ENCODE measurements around the gene INSR. TPM values are rescaled to one million over a fixed set of nuclear protein-coding genes. Genes with fewer than 3 reads are reported as not detected.
"Not testable (repeated sequence)": the region's sequence is repeated elsewhere in the genome, so short reads cannot be mapped to it uniquely, and the experiment has no call there.

INSR gene
- total and polyA plus RNA-seq, 9 donors: 7.9 to 17.9 (median 13.6) TPM

GRCh38 chr19:7211191-7211951, 82.8 kb downstream of the INSR start:
- no peak overlapping the region for H3K4me3 ChIP-seq (ENCODE audit: low read length)
- H3K27ac ChIP-seq (ENCODE audit: low read length): no peak overlapping the region
- no peak for DNase-seq
- no peaks in the 10 kb centered on the region for H3K36me3 ChIP-seq (ENCODE audit: control insufficient read depth, insufficient read depth, low read length)
- no peaks in the 10 kb centered on the region for H3K27me3 ChIP-seq (ENCODE audit: control insufficient read depth, insufficient read depth, low read length)
- peaks cover 6% of the 10 kb centered on the region for H3K4me1 ChIP-seq (ENCODE audit: control insufficient read depth, insufficient read depth, low read length)
- 65% methylated on average over 8 of the region's 21 CpGs for WGBS (ENCODE audit: insufficient coverage)
- no peaks in the 10 kb centered on the region for H3K9me3 ChIP-seq (replicated peaks; ENCODE audit: control insufficient read depth, low read depth, low read length)

DNA sequence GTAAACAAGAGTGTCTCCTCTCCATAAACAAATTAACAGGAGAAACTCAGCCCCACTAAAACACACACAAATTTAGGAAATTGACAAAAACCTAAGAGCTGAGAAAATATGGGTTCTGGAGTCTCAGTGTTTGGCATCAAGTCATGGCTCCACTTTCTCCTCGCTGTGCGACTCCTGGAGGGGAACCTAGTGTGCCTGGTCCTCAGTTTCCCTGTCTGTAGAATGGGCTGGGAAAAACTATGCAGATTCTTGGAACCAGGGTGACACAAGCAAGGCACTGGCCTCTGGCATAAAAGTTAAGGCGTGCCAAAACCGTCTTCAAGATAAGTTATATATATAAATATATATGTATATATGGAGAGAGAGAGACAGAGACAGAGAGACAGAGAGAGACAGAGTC, 83.9 kb downstream of the INSR start:
- Histone ChIP-seq H3K9me3 (replicated peaks; ENCODE audit: control insufficient read depth, low read depth, low read length) (no peaks in the 10 kb centered on the region), H3K36me3 (ENCODE audit: control insufficient read depth, insufficient read depth, low read length) (no peaks in the 10 kb centered on the region), H3K27ac (ENCODE audit: low read length) (no peak overlapping the region), H3K4me1 (ENCODE audit: control insufficient read depth, insufficient read depth, low read length) (peaks cover 6% of the 10 kb centered on the region), H3K27me3 (ENCODE audit: control insufficient read depth, insufficient read depth, low read length) (no peaks in the 10 kb centered on the region), H3K4me3 (ENCODE audit: low read length) (no peak overlapping the region)
- WGBS (ENCODE audit: insufficient coverage): 83% methylated on average over 2 of the region's 4 CpGs
- no peak for DNase-seq

DNA sequence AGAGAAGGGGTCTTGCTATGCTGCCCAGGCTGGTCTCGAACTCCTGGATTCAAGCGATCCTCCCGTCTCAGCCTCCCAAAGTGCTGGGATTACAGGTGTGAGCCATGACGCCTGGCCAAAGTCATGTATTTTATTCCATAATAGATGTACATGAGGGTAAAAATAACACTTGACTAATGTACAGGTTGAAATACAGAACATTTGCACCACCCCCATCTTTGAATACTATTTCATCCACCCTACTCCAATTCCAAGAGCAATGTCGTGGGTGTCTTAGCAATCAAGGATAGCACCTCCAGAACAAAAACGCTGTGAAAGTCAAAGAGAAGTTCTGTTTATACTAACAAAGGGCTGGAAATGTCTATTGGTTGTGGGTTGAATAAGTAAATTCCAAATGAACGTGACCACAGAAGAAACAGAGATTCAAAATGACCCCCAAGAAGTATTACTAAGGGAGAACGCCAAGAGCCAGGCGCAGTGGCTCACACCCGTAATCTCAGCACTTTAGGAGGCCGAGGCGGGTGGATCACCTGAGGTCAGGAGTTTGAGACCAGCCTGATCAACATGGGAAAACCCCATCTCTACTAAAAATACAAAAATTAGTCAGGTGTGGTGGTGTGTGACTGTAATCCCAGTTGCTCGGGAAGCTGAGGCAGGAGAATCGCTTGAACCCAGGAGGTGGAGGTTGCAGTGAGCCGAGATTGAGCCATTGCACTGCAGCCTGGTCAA, 84.5 kb downstream of the INSR start:
- not testable (repeated sequence) for H3K9me3 ChIP-seq (replicated peaks; ENCODE audit: control insufficient read depth, low read depth, low read length); H3K27me3 ChIP-seq (ENCODE audit: control insufficient read depth, insufficient read depth, low read length); H3K27ac ChIP-seq (ENCODE audit: low read length); DNase-seq; H3K36me3 ChIP-seq (ENCODE audit: control insufficient read depth, insufficient read depth, low read length); H3K4me3 ChIP-seq (ENCODE audit: low read length); H3K4me1 ChIP-seq (ENCODE audit: control insufficient read depth, insufficient read depth, low read length)
- WGBS (ENCODE audit: insufficient coverage): no CpG with 5 or more reads among the region's 15 CpGs

DNA sequence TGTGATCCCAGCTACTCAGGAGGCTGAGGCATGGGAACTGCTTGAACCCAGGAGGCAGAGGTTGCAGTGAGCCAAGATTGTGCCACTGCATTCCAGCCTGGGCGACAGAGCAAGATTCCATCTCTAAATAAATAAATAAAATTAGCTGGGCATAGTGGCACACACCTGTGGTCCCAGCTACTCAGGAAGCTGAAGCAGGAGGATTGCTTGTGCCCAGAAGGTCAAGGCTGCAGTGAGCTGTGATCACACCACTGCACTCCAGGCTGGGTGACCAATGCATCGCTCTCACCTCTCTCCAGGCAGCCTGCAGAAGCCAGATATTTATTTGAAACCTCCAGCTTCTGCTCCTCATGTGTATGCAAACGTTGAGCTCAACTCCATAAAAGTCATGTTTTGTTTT, 85.2 kb downstream of the INSR start:
- not testable (repeated sequence) for H3K36me3 ChIP-seq (ENCODE audit: control insufficient read depth, insufficient read depth, low read length); H3K4me1 ChIP-seq (ENCODE audit: control insufficient read depth, insufficient read depth, low read length); H3K9me3 ChIP-seq (replicated peaks; ENCODE audit: control insufficient read depth, low read depth, low read length); H3K27me3 ChIP-seq (ENCODE audit: control insufficient read depth, insufficient read depth, low read length); H3K4me3 ChIP-seq (ENCODE audit: low read length); H3K27ac ChIP-seq (ENCODE audit: low read length); DNase-seq
- WGBS (ENCODE audit: insufficient coverage): 100% methylated on average over 1 of the region's 3 CpGs

DNA sequence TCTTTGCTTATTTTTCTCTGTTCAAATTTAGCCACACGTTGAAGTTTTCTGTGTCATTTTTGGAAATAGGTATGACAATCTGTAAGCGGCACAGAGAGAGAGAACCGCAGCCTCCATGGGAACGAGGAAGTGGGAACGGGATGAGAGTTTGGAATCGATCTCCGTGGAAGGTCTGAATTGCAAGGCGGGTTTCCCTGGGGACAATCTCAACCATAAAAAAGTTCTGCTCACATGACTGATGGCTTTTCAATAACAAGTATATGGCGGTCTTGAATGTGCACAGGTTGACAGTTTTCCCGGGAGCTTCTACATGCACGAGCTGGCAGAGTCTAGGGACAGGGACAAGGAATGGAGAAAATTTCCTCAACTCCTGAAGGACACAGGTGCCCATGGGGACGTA, 90.9 kb downstream of the INSR start:
- Histone ChIP-seq H3K9me3 (replicated peaks; ENCODE audit: control insufficient read depth, low read depth, low read length) (no peaks in the 10 kb centered on the region), H3K27ac (ENCODE audit: low read length) (no peak overlapping the region), H3K27me3 (ENCODE audit: control insufficient read depth, insufficient read depth, low read length) (peaks cover 2% of the 10 kb centered on the region), H3K4me1 (ENCODE audit: control insufficient read depth, insufficient read depth, low read length) (peaks cover 5% of the 10 kb centered on the region), H3K4me3 (ENCODE audit: low read length) (no peak overlapping the region), H3K36me3 (ENCODE audit: control insufficient read depth, insufficient read depth, low read length) (no peaks in the 10 kb centered on the region)
- DNase-seq: no peak
- 72% methylated on average over 9 of the region's 12 CpGs for WGBS (ENCODE audit: insufficient coverage)

DNA sequence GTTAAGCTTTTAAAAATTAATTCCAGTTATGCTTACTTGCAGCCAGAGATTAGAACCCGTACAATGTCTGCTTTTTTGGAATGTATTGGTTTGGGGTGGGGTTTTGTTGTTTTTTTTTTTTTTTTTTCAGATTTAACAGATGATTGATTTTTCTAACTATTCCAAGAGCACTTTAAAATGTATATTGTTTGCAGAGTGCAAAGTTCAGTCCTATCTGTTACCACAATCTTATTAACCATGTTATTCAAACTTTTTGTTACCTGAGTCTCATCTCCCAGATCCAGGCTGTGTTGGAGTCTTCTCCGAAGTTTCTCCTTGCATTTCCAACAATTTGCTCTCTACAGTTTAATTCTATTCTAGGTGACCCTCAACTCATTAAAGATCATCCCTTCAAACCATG, 91.3 kb downstream of the INSR start:
- H3K9me3 ChIP-seq (replicated peaks; ENCODE audit: control insufficient read depth, low read depth, low read length): no peaks in the 10 kb centered on the region
- 75% methylated on average over 1 of the region's 2 CpGs for WGBS (ENCODE audit: insufficient coverage)
- no peak overlapping the region for H3K4me3 ChIP-seq (ENCODE audit: low read length)
- H3K4me1 ChIP-seq (ENCODE audit: control insufficient read depth, insufficient read depth, low read length): peaks cover 6% of the 10 kb centered on the region
- DNase-seq: no peak
- H3K36me3 ChIP-seq (ENCODE audit: control insufficient read depth, insufficient read depth, low read length): no peaks in the 10 kb centered on the region
- peaks cover 2% of the 10 kb centered on the region for H3K27me3 ChIP-seq (ENCODE audit: control insufficient read depth, insufficient read depth, low read length)
- no peak overlapping the region for H3K27ac ChIP-seq (ENCODE audit: low read length)

DNA sequence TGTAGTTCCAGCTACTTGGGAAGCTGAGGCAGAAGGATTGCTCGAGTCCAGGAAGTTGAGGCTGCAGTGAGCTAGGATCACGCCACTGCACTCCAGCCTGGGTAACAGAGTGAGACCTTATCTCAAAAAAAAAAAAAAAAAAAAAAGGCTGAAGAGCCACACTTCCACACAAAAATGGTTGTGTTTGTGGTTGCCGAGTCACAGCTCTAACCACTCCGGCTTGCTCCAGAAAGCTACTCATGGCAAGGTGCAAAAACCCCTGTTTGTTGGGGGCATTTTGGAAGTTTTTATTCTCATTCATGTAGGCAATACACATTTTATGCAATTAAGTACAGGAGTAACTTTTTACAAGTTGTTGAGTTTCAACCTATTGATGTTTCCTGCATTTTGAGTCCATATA, 93.5 kb downstream of the INSR start:
- no CpG with 5 or more reads among the region's 4 CpGs for WGBS (ENCODE audit: insufficient coverage)
- peaks cover 17% of the 10 kb centered on the region for H3K4me1 ChIP-seq (ENCODE audit: control insufficient read depth, insufficient read depth, low read length)
- no peak overlapping the region for H3K4me3 ChIP-seq (ENCODE audit: low read length)
- peaks cover 2% of the 10 kb centered on the region for H3K27me3 ChIP-seq (ENCODE audit: control insufficient read depth, insufficient read depth, low read length)
- H3K36me3 ChIP-seq (ENCODE audit: control insufficient read depth, insufficient read depth, low read length): no peaks in the 10 kb centered on the region
- H3K9me3 ChIP-seq (replicated peaks; ENCODE audit: control insufficient read depth, low read depth, low read length): no peaks in the 10 kb centered on the region
- no peak overlapping the region for H3K27ac ChIP-seq (ENCODE audit: low read length)
- DNase-seq: no peak

DNA sequence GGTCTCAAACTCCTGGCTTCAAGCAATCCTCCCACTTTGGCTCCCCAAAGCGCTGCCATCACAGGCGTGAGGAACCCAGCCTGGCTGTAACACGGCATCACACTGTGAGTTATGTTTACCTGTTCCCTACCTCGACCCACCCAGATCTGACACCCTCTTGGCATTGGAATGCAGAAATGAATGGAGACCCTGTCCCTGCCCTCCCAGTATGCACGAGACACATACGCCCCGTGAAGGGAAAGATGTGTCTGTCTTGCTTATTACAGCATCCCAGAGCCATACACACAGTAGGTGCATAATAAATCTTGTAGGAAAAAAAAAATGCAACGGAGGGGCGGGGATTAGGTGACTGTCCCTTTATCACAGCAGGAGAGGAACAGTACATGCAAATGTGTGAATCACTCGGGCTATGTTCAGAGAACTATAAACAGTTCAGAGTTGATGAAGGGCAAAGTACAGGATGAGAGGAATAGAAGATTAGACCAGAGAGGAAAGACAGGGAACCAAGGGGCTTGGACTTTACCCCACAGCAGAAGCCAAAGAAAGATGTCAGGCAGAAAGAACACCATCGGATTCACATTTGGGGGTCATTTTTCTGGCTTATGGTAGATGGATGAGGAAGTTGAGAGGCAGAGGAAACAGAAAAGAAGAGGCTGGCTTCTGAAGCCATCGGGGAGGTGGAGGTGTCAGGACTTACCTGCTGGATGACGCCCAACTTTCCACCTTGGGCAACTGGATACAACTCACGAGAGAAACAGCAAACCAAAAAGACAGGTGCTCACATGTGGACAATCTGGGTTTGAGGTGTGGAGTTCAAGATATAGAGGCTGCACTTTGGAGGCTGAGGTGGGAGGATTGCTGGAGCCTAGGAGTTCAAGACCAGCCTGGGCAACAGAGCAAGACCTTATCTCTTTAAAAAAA, 94.3 kb downstream of the INSR start:
- no peaks in the 10 kb centered on the region for H3K36me3 ChIP-seq (ENCODE audit: control insufficient read depth, insufficient read depth, low read length)
- H3K4me1 ChIP-seq (ENCODE audit: control insufficient read depth, insufficient read depth, low read length): peaks cover 17% of the 10 kb centered on the region
- H3K27ac ChIP-seq (ENCODE audit: low read length): no peak overlapping the region
- no peaks in the 10 kb centered on the region for H3K9me3 ChIP-seq (replicated peaks; ENCODE audit: control insufficient read depth, low read depth, low read length)
- H3K4me3 ChIP-seq (ENCODE audit: low read length): no peak overlapping the region
- peaks cover 2% of the 10 kb centered on the region for H3K27me3 ChIP-seq (ENCODE audit: control insufficient read depth, insufficient read depth, low read length)
- no peak for DNase-seq
- WGBS (ENCODE audit: insufficient coverage): 65% methylated on average over 9 of the region's 14 CpGs

DNA sequence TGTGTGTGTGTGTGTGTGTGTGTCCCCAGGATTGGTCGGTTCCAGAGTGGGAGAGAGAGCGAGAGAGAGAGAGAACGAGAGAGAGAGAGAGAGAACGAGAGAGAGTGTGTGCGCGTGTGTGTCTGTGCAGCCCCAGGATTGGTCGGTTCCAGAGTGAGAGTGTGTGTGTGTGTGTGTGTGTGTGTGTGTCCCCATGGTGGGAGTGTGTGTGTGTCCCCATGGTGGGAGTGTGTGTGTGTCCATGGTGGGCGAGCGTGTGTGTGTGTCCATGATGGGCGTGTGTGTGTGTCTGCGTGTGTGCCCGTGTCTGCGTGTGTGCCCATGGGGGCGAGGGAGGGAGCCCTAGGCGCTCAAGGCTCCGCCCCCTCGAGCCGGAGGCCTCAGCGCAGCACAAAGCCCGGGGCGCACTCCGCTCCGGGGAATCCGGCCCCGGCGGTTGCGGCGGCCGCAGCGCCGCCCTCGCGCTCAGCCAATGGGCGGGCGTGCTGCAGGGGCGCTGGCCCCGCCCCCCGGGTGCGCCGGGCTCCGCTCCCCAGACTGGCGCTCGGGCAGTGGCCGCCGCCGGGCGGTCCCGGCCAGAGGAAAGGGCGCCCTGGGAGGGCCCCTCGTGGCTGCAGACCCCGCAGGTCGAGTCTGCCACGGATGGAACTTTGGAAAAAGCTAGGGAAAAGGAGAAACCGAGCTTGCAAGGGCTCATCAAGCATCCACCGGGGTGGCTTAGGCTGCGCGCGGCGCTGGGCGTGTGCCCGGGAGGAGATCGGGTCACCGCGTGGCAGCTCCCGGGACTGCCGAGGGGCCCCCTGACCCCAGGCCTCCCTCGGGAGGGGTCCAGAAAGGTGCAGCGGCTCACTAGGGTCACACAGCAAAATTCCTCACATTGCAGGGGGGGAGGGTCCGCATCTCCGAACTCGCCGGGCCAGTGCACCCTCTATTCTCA, 96.2 kb downstream of the INSR start:
- H3K36me3 ChIP-seq (ENCODE audit: control insufficient read depth, insufficient read depth, low read length): no peaks in the 10 kb centered on the region
- peak; percentile 98 for DNase-seq
- H3K4me3 ChIP-seq (ENCODE audit: low read length): peak overlapping the region; percentile 56
- under 1% methylated on average over 66 of the region's 72 CpGs for WGBS (ENCODE audit: insufficient coverage)
- peak overlapping the region; percentile 98 for H3K27ac ChIP-seq (ENCODE audit: low read length)
- H3K4me1 ChIP-seq (ENCODE audit: control insufficient read depth, insufficient read depth, low read length): peaks cover 17% of the 10 kb centered on the region
- peaks cover 2% of the 10 kb centered on the region for H3K27me3 ChIP-seq (ENCODE audit: control insufficient read depth, insufficient read depth, low read length)
- H3K9me3 ChIP-seq (replicated peaks; ENCODE audit: control insufficient read depth, low read depth, low read length): no peaks in the 10 kb centered on the region
